SK-N-SH treated with all-trans-retinoic acid at 6 μM for 48 hours (cell line): ENCODE measurements around the gene ARHGAP1.

Experiments used
- ARNTL ChIP-seq: fragments of 450-650 bp; formaldehyde crosslinking; IDR thresholded peaks from 2 replicates; pipeline ENCODE4 v1.5.0; 2020; ENCODE audit warnings: low read depth, mild to moderate bottlenecking, moderate library complexity, borderline replicate concordance
- GLIS3 ChIP-seq: fragments of 250-450 bp; sonication (Bioruptor Pico); IDR thresholded peaks from 2 replicates; pipeline ENCODE4 v1.5.0; 2020; ENCODE audit warnings: mild to moderate bottlenecking, moderate library complexity
- RARB ChIP-seq: fragments of 250-450 bp; sonication (Bioruptor Pico); IDR thresholded peaks from 2 replicates; pipeline ENCODE4 v1.8.0; 2021; ENCODE audit warnings: mild to moderate bottlenecking, moderate library complexity
- SNAI2 ChIP-seq: fragments of 250-450 bp; sonication (Bioruptor Pico); IDR thresholded peaks from 2 replicates; pipeline ENCODE4 v1.5.0; 2020; ENCODE audit warnings: mild to moderate bottlenecking, moderate library complexity
- TCF4 ChIP-seq: fragments of 250-450 bp; sonication (Bioruptor Pico); IDR thresholded peaks from 2 replicates; pipeline ENCODE4 v1.8.0; 2021; ENCODE audit warnings: mild to moderate bottlenecking, moderate library complexity, borderline replicate concordance
- ZFP3 ChIP-seq: fragments of 250-450 bp; sonication (Bioruptor Pico); IDR thresholded peaks from 2 replicates; pipeline ENCODE4 v1.5.0; 2020; ENCODE audit warnings: mild to moderate bottlenecking, moderate library complexity
- ZNF70 ChIP-seq: fragments of 450-650 bp; formaldehyde crosslinking; IDR thresholded peaks from 2 replicates; pipeline ENCODE4 v1.5.0; 2020; ENCODE audit warnings: mild to moderate bottlenecking, moderate library complexity
- TF ChIP-seq, protein P1 (sequence below): fragments of 250-450 bp; sonication (Bioruptor Pico); IDR thresholded peaks from 2 replicates; pipeline ENCODE4 v1.5.0; 2020; ENCODE audit warnings: mild to moderate bottlenecking, moderate library complexity
- TF ChIP-seq, protein P2 (sequence below): fragments of 250-450 bp; sonication (Bioruptor Pico); IDR thresholded peaks from 2 replicates; pipeline ENCODE4 v1.5.1; 2020; ENCODE audit warnings: low read depth, mild to moderate bottlenecking, moderate library complexity

DNA sequence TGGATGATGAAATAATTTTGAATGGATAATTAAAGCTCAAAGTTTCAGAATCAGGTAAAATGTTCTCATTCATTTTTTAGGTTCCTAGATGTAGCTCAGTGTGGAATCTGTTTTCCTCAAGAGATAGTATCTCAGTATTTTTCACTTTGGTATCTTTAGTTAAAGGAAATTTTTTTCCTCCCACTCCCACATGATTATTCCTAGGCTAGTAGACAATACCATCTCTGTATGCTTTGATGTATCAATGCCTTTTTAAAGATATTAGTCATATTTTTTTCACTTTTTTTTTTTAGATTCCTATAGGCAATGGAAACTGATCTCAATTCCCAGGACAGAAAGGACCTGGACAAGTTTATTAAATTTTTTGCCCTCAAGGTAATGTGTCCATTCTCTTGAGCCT is 56.4 kb downstream of the ARHGAP1 start:
- TF ChIP-seq RARB (CRISPR knock-in tag): no peak
- no peak for TF ChIP-seq ARNTL (CRISPR knock-in tag)
- TF ChIP-seq ZFP3 (CRISPR knock-in tag): no peak
- TF ChIP-seq TCF4 (CRISPR knock-in tag): no peak
- no peak for TF ChIP-seq ZNF70 (CRISPR knock-in tag)
- TF ChIP-seq GLIS3 (CRISPR knock-in tag): no peak
- TF ChIP-seq, protein P1, sequence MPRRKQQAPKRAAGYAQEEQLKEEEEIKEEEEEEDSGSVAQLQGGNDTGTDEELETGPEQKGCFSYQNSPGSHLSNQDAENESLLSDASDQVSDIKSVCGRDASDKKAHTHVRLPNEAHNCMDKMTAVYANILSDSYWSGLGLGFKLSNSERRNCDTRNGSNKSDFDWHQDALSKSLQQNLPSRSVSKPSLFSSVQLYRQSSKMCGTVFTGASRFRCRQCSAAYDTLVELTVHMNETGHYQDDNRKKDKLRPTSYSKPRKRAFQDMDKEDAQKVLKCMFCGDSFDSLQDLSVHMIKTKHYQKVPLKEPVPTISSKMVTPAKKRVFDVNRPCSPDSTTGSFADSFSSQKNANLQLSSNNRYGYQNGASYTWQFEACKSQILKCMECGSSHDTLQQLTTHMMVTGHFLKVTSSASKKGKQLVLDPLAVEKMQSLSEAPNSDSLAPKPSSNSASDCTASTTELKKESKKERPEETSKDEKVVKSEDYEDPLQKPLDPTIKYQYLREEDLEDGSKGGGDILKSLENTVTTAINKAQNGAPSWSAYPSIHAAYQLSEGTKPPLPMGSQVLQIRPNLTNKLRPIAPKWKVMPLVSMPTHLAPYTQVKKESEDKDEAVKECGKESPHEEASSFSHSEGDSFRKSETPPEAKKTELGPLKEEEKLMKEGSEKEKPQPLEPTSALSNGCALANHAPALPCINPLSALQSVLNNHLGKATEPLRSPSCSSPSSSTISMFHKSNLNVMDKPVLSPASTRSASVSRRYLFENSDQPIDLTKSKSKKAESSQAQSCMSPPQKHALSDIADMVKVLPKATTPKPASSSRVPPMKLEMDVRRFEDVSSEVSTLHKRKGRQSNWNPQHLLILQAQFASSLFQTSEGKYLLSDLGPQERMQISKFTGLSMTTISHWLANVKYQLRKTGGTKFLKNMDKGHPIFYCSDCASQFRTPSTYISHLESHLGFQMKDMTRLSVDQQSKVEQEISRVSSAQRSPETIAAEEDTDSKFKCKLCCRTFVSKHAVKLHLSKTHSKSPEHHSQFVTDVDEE (CRISPR knock-in tag): no peak
- no peak for TF ChIP-seq SNAI2
- TF ChIP-seq, protein P2, sequence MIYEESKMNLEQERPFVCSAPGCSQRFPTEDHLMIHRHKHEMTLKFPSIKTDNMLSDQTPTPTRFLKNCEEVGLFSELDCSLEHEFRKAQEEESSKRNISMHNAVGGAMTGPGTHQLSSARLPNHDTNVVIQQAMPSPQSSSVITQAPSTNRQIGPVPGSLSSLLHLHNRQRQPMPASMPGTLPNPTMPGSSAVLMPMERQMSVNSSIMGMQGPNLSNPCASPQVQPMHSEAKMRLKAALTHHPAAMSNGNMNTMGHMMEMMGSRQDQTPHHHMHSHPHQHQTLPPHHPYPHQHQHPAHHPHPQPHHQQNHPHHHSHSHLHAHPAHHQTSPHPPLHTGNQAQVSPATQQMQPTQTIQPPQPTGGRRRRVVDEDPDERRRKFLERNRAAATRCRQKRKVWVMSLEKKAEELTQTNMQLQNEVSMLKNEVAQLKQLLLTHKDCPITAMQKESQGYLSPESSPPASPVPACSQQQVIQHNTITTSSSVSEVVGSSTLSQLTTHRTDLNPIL (CRISPR knock-in tag): no peak
